Measurements from ENCODE around the gene SPDYE2. TPM values are rescaled to one million over a fixed set of nuclear protein-coding genes. Genes with fewer than 3 reads are reported as not detected.
A peak's percentile ranks its signal among the peaks of the same experiment; 100 is the strongest.
"Not testable (repeated sequence)": the region's sequence is repeated elsewhere in the genome, so short reads cannot be mapped to it uniquely, and the experiment has no call there.

SPDYE2 gene
- total RNA-seq, 4 donors from 2014 or later = 0.45 TPM; not detected in 3

- H3K36me3 ChIP-seq; DNase-seq; intact Hi-C loops (cut with DNase I); H3K4me3 ChIP-seq (replicated peaks in 1 of 3); H3K4me1 ChIP-seq; H3K9me3 ChIP-seq; H3K27me3 ChIP-seq; H3K27ac ChIP-seq: not testable (repeated sequence)
- WGBS, 2 donors = 74 to 92% methylated on average over 2 to 3 of the region's 6 CpGs
Measured at GRCh38 chr7:102546353-102546752, 4.7 kb upstream of the SPDYE2 start.

- 75% methylated on average over 4 of the region's 11 CpGs; no CpG with 5 or more reads in 1 of the 2 donors for WGBS, 2 donors
- intact Hi-C loops (cut with DNase I); H3K4me3 ChIP-seq (replicated peaks in 1 of 3); H3K36me3 ChIP-seq; H3K27ac ChIP-seq; DNase-seq; H3K4me1 ChIP-seq; H3K27me3 ChIP-seq; H3K9me3 ChIP-seq: not testable (repeated sequence)
Measured at GRCh38 chr7:102568620-102569019, 17.6 kb downstream of the SPDYE2 start.

- peak in 1 of 2 donors; percentile 23 for TF ChIP-seq POLR2A (IDR thresholded peaks at IDR 0.05)
- TF ChIP-seq CTCF (IDR thresholded peaks at IDR 0.05) = peak in 4 of 6 experiments; percentile 31 to 74 (median 44)
- intact Hi-C loops (cut with DNase I); H3K9me3 ChIP-seq; H3K27me3 ChIP-seq; H3K4me1 ChIP-seq; H3K36me3 ChIP-seq: not testable (repeated sequence)
- DNase-seq = peak; percentile 93 to 99
- Histone ChIP-seq H3K4me3 (replicated peaks in 1 of 3) (peak within 1 kb of the TSS; percentile 58 to 99 (median 98)), H3K27ac (peak within 1 kb of the TSS; percentile 41 to 68 (median 51))
- 0 to 1% methylated on average over 15 to 35 of the region's 64 CpGs for WGBS, 2 donors
Measured at GRCh38 chr7:102572261-102573239, 21.5 kb downstream of the SPDYE2 start, which contains the start of gene POLR2J3. TSS of gene POLR2J3 (minus strand) at chr7:102572583. CDS start at chr7:102572521, 62 bp downstream.

- H3K27me3 ChIP-seq; DNase-seq; H3K4me1 ChIP-seq; H3K9me3 ChIP-seq; H3K36me3 ChIP-seq; H3K27ac ChIP-seq; intact Hi-C loops (cut with DNase I); H3K4me3 ChIP-seq (replicated peaks in 1 of 3): not testable (repeated sequence)
- no CpG with 5 or more reads among the region's 6 CpGs for WGBS, 2 donors
Measured at GRCh38 chr7:102574607-102575006, 23.6 kb downstream of the SPDYE2 start.

GRCh38 chr7:102576363-102576762, 25.3 kb downstream of the SPDYE2 start:
- intact Hi-C loops (cut with DNase I); H3K27ac ChIP-seq; DNase-seq; H3K36me3 ChIP-seq; H3K27me3 ChIP-seq; H3K9me3 ChIP-seq; H3K4me1 ChIP-seq; H3K4me3 ChIP-seq (replicated peaks in 1 of 3): not testable (repeated sequence)
- no CpG with 5 or more reads among the region's 3 CpGs for WGBS, 2 donors

- intact Hi-C loops (cut with DNase I); H3K36me3 ChIP-seq; H3K4me1 ChIP-seq; H3K27me3 ChIP-seq; H3K4me3 ChIP-seq (replicated peaks in 1 of 3); H3K27ac ChIP-seq; H3K9me3 ChIP-seq: not testable (repeated sequence)
- WGBS, 2 donors = 76 to 87% methylated on average over 5 to 7 of the region's 7 CpGs
- DNase-seq = peak in 1 of 2 donors; percentile 2
Measured at GRCh38 chr7:102577315-102578240, 26.6 kb downstream of the SPDYE2 start.

- not testable (repeated sequence) for DNase-seq, H3K36me3 ChIP-seq
- 91 to 95% methylated on average over 4 to 5 of the region's 5 CpGs for WGBS, 2 donors
Measured at GRCh38 chr7:102578486-102578885, 27.5 kb downstream of the SPDYE2 start.

GRCh38 chr7:102581722-102582121, 30.7 kb downstream of the SPDYE2 start:
- H3K9me3 ChIP-seq; H3K27me3 ChIP-seq; H3K27ac ChIP-seq; H3K4me3 ChIP-seq (replicated peaks in 1 of 3); DNase-seq; intact Hi-C loops (cut with DNase I); H3K36me3 ChIP-seq; H3K4me1 ChIP-seq: not testable (repeated sequence)
- WGBS, 2 donors = no CpG with 5 or more reads among the region's 5 CpGs

More at GRCh38 chr7:102578486-102578885, 27.5 kb downstream of the SPDYE2 start:
- H3K27me3 ChIP-seq; intact Hi-C loops (cut with DNase I); H3K27ac ChIP-seq; H3K4me3 ChIP-seq (replicated peaks in 1 of 3); H3K9me3 ChIP-seq; H3K4me1 ChIP-seq: not testable (repeated sequence)

- H3K4me1 ChIP-seq; intact Hi-C loops (cut with DNase I); H3K36me3 ChIP-seq; H3K9me3 ChIP-seq; H3K4me3 ChIP-seq (replicated peaks in 1 of 3); H3K27ac ChIP-seq; H3K27me3 ChIP-seq; DNase-seq: not testable (repeated sequence)
- no CpG with 5 or more reads among the region's 5 CpGs for WGBS, 2 donors
Measured at GRCh38 chr7:102583495-102583894, 32.5 kb downstream of the SPDYE2 start.

GRCh38 chr7:102589857-102590256, 38.8 kb downstream of the SPDYE2 start:
- intact Hi-C loops (cut with DNase I); H3K4me1 ChIP-seq: not testable (repeated sequence)
- no CpG with 5 or more reads among the region's 9 CpGs for WGBS, 2 donors

GRCh38 chr7:102592477-102593019, 41.5 kb downstream of the SPDYE2 start:
- intact Hi-C loops (cut with DNase I); H3K4me3 ChIP-seq (replicated peaks in 1 of 3): not testable (repeated sequence)
- DNase-seq = peak; percentile 86 to 94

More at GRCh38 chr7:102589857-102590256, 38.8 kb downstream of the SPDYE2 start:
- H3K27ac ChIP-seq; H3K4me3 ChIP-seq (replicated peaks in 1 of 3); H3K27me3 ChIP-seq; DNase-seq; H3K36me3 ChIP-seq; H3K9me3 ChIP-seq: not testable (repeated sequence)

More at GRCh38 chr7:102592477-102593019, 41.5 kb downstream of the SPDYE2 start:
- not testable (repeated sequence) for H3K36me3 ChIP-seq, H3K27ac ChIP-seq, H3K9me3 ChIP-seq, H3K4me1 ChIP-seq, H3K27me3 ChIP-seq
- WGBS, 2 donors = 19 to 30% methylated on average over 4 to 8 of the region's 26 CpGs

All from thyroid gland (tissue), 4 donors.